Measurements from ENCODE around the gene ERBB4. TPM values are rescaled to one million over a fixed set of nuclear protein-coding genes. Genes with fewer than 3 reads are reported as not detected.

Gene ERBB4
- polyA plus RNA-seq, 1 of the 3 experiments (the other 2 are of a cell fraction) = 0.05 TPM

DNA sequence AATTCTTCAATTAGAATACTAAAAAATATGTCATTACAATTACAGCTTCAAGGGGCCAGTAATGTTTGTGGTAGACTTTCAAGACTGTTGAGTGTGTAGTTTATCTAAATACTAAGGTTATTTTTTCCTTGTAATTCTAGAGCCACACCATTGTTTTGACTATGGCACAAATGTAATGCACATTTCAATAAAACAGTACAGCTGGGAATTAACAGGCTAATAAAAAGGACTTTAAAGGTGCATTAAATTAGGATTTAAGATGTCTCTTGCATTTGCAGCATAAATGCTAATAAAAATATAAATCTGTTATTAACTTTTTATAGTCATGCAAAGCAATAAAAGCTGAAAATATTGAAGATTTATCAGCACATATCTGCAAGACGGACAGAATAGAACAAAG lies 344.8 kb downstream of the ERBB4 start:
- CTCF ChIA-PET = interaction anchor here (1.4 kb wide), 1 partner anchor 18 kb away, joined by 4 read pairs; no protein-coding TSS in a partner anchor
- no peak overlapping the region for H3K4me2 ChIP-seq
- TF ChIP-seq MXI1 (IDR thresholded peaks at IDR 0.05; ENCODE audit: low read depth, low read length) (no peak), TEAD4 (IDR thresholded peaks at IDR 0.05; ENCODE audit: borderline replicate concordance, insufficient read depth) (no peak), SIN3A (IDR thresholded peaks at IDR 0.05; ENCODE audit: borderline replicate concordance, low read depth, low read length) (no peak), GABPA (IDR thresholded peaks at IDR 0.05; ENCODE audit: low read depth) (no peak), RAD21 (IDR thresholded peaks at IDR 0.05; ENCODE audit: low read length) (no peak), TAF1 (IDR thresholded peaks at IDR 0.05; ENCODE audit: borderline replicate concordance, low read depth, low read length) (no peak), JUND (IDR thresholded peaks at IDR 0.05) (no peak), FOXJ3 (CRISPR knock-in tag; IDR thresholded peaks at IDR 0.05) (no peak), EP300 (IDR thresholded peaks at IDR 0.05; ENCODE audit: borderline replicate concordance in 1 of 2, low read depth in 1 of 2, low read length in 1 of 2) (no peak), NFIC (IDR thresholded peaks at IDR 0.05; ENCODE audit: borderline replicate concordance) (no peak)
- TF ChIP-seq, protein P1, sequence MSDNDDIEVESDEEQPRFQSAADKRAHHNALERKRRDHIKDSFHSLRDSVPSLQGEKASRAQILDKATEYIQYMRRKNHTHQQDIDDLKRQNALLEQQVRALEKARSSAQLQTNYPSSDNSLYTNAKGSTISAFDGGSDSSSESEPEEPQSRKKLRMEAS (IDR thresholded peaks at IDR 0.05; ENCODE audit: low read depth) = no peak
- TF ChIP-seq, protein P2, sequence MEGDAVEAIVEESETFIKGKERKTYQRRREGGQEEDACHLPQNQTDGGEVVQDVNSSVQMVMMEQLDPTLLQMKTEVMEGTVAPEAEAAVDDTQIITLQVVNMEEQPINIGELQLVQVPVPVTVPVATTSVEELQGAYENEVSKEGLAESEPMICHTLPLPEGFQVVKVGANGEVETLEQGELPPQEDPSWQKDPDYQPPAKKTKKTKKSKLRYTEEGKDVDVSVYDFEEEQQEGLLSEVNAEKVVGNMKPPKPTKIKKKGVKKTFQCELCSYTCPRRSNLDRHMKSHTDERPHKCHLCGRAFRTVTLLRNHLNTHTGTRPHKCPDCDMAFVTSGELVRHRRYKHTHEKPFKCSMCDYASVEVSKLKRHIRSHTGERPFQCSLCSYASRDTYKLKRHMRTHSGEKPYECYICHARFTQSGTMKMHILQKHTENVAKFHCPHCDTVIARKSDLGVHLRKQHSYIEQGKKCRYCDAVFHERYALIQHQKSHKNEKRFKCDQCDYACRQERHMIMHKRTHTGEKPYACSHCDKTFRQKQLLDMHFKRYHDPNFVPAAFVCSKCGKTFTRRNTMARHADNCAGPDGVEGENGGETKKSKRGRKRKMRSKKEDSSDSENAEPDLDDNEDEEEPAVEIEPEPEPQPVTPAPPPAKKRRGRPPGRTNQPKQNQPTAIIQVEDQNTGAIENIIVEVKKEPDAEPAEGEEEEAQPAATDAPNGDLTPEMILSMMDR (IDR thresholded peaks at IDR 0.05) = no peak
- TF ChIP-seq, protein P3, sequence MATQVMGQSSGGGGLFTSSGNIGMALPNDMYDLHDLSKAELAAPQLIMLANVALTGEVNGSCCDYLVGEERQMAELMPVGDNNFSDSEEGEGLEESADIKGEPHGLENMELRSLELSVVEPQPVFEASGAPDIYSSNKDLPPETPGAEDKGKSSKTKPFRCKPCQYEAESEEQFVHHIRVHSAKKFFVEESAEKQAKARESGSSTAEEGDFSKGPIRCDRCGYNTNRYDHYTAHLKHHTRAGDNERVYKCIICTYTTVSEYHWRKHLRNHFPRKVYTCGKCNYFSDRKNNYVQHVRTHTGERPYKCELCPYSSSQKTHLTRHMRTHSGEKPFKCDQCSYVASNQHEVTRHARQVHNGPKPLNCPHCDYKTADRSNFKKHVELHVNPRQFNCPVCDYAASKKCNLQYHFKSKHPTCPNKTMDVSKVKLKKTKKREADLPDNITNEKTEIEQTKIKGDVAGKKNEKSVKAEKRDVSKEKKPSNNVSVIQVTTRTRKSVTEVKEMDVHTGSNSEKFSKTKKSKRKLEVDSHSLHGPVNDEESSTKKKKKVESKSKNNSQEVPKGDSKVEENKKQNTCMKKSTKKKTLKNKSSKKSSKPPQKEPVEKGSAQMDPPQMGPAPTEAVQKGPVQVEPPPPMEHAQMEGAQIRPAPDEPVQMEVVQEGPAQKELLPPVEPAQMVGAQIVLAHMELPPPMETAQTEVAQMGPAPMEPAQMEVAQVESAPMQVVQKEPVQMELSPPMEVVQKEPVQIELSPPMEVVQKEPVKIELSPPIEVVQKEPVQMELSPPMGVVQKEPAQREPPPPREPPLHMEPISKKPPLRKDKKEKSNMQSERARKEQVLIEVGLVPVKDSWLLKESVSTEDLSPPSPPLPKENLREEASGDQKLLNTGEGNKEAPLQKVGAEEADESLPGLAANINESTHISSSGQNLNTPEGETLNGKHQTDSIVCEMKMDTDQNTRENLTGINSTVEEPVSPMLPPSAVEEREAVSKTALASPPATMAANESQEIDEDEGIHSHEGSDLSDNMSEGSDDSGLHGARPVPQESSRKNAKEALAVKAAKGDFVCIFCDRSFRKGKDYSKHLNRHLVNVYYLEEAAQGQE (IDR thresholded peaks at IDR 0.05; ENCODE audit: low read depth, low read length) = no peak
- TF ChIP-seq, protein P4, sequence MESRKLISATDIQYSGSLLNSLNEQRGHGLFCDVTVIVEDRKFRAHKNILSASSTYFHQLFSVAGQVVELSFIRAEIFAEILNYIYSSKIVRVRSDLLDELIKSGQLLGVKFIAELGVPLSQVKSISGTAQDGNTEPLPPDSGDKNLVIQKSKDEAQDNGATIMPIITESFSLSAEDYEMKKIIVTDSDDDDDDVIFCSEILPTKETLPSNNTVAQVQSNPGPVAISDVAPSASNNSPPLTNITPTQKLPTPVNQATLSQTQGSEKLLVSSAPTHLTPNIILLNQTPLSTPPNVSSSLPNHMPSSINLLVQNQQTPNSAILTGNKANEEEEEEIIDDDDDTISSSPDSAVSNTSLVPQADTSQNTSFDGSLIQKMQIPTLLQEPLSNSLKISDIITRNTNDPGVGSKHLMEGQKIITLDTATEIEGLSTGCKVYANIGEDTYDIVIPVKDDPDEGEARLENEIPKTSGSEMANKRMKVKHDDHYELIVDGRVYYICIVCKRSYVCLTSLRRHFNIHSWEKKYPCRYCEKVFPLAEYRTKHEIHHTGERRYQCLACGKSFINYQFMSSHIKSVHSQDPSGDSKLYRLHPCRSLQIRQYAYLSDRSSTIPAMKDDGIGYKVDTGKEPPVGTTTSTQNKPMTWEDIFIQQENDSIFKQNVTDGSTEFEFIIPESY (IDR thresholded peaks at IDR 0.05; ENCODE audit: borderline replicate concordance, low read depth) = no peak
- TF ChIP-seq, protein P5, sequence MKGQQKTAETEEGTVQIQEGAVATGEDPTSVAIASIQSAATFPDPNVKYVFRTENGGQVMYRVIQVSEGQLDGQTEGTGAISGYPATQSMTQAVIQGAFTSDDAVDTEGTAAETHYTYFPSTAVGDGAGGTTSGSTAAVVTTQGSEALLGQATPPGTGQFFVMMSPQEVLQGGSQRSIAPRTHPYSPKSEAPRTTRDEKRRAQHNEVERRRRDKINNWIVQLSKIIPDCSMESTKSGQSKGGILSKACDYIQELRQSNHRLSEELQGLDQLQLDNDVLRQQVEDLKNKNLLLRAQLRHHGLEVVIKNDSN (IDR thresholded peaks at IDR 0.05; ENCODE audit: borderline replicate concordance, low read depth) = no peak
- TF ChIP-seq, protein P6, sequence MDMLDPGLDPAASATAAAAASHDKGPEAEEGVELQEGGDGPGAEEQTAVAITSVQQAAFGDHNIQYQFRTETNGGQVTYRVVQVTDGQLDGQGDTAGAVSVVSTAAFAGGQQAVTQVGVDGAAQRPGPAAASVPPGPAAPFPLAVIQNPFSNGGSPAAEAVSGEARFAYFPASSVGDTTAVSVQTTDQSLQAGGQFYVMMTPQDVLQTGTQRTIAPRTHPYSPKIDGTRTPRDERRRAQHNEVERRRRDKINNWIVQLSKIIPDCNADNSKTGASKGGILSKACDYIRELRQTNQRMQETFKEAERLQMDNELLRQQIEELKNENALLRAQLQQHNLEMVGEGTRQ (IDR thresholded peaks at IDR 0.05; ENCODE audit: borderline replicate concordance, low read depth, low read length) = no peak
- TF ChIP-seq, protein P7, sequence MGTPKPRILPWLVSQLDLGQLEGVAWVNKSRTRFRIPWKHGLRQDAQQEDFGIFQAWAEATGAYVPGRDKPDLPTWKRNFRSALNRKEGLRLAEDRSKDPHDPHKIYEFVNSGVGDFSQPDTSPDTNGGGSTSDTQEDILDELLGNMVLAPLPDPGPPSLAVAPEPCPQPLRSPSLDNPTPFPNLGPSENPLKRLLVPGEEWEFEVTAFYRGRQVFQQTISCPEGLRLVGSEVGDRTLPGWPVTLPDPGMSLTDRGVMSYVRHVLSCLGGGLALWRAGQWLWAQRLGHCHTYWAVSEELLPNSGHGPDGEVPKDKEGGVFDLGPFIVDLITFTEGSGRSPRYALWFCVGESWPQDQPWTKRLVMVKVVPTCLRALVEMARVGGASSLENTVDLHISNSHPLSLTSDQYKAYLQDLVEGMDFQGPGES (IDR thresholded peaks at IDR 0.05; ENCODE audit: low read depth, low read length) = no peak
- TF ChIP-seq, protein P8, sequence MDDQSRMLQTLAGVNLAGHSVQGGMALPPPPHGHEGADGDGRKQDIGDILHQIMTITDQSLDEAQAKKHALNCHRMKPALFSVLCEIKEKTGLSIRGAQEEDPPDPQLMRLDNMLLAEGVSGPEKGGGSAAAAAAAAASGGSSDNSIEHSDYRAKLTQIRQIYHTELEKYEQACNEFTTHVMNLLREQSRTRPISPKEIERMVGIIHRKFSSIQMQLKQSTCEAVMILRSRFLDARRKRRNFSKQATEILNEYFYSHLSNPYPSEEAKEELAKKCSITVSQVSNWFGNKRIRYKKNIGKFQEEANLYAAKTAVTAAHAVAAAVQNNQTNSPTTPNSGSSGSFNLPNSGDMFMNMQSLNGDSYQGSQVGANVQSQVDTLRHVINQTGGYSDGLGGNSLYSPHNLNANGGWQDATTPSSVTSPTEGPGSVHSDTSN (IDR thresholded peaks at IDR 0.05) = no peak
- H3K4me3 ChIP-seq (ENCODE audit: low read depth in 2 of 2, low read length in 1 of 2) = no peak overlapping the region
- no peaks in the 10 kb centered on the region for H4K20me1 ChIP-seq (ENCODE audit: insufficient read depth)
- H2AFZ ChIP-seq (ENCODE audit: low read depth) = no peak overlapping the region
- DNase-seq = no peak
- no peak overlapping the region for H3K27ac ChIP-seq (ENCODE audit: low read depth in 2 of 2, low read length in 1 of 2)
- H3F3A ChIP-seq (replicated peaks; ENCODE audit: insufficient read depth) = peaks cover 5% of the 10 kb centered on the region
- H3K79me2 ChIP-seq (ENCODE audit: insufficient read depth) = no peaks in the 10 kb centered on the region
- no peak overlapping the region for H3K9ac ChIP-seq
- POLR2A ChIA-PET = no interaction called here
- no peaks in the 10 kb centered on the region; a peak in 1 of 4 replicates for H3K4me1 ChIP-seq (ENCODE audit: control insufficient read depth in 1 of 2, insufficient read depth in 2 of 2, low read depth in 1 of 2, low read length in 1 of 2)
- no peaks in the 10 kb centered on the region for H3K9me2 ChIP-seq
- H3K27me3 ChIP-seq (ENCODE audit: insufficient read depth) = no peaks in the 10 kb centered on the region
- WGBS (ENCODE audit: low lambda C conversion rate) = 47% methylated on average over 1 of the region's 1 CpG
- H3K36me3 ChIP-seq (replicated peaks in 1 of 2; ENCODE audit: control insufficient read depth in 1 of 2, insufficient read depth in 2 of 2, low read length in 1 of 2) = no peaks in the 10 kb centered on the region
- no peaks in the 10 kb centered on the region for H3K9me3 ChIP-seq

All from SK-N-SH (cell line).